H7 (cell line): ENCODE data around the gene TSEN34. TPM values are rescaled to one million over a fixed set of nuclear protein-coding genes. Genes with fewer than 3 reads are reported as not detected.
"Not testable (repeated sequence)": the region's sequence is repeated elsewhere in the genome, so short reads cannot be mapped to it uniquely, and the experiment has no call there.

ENCODE experiments used
- DNase-seq: peaks from one replicate; pipeline ENCODE4 v3.0.0; 2012
- H3K27me3 ChIP-seq: 2 replicates; pipeline ENCODE4 v1.6.0; 2011; ENCODE audit warnings: mild to moderate bottlenecking, low read length; ENCODE audit not compliant: control insufficient read depth, insufficient read depth
- H3K36me3 ChIP-seq: replicated peaks from 2 replicates; pipeline ENCODE4 v1.5.1; 2011; ENCODE audit warnings: low read length; ENCODE audit not compliant: control insufficient read depth, insufficient read depth
- H3K4me3 ChIP-seq: 2 replicates; pipeline ENCODE4 v1.5.1; 2011; ENCODE audit warnings: low read depth, mild to moderate bottlenecking, control low read depth, low read length, moderate library complexity; ENCODE audit not compliant: insufficient read depth
- total RNA-seq: library from RNA; depleted of rRNA; stranded (reverse); fragments of >200 nt; shearing (Covaris generic); gene quantifications from 2 replicates; pipeline ENCODE4 v1.2.3, GENCODE V29; 2014

The TSEN34 gene
- total RNA-seq, 1 experiment from 2014 or later = 76.9 TPM

- H3K4me3 ChIP-seq, H3K27me3 ChIP-seq: not testable (repeated sequence)
- peaks cover 47% of the 10 kb centered on the region for H3K36me3 ChIP-seq
- peak; percentile 35 for DNase-seq
These were observed 16.1 kb downstream of the TSEN34 start for GRCh38 chr19:54207193-54207592.

GRCh38 chr19:54207676-54207982, 16.5 kb downstream of the TSEN34 start:
- H3K27me3 ChIP-seq = no peaks in the 10 kb centered on the region

GRCh38 chr19:54207983-54208783, 17.1 kb downstream of the TSEN34 start:
- H3K36me3 ChIP-seq = peaks cover 37% of the 10 kb centered on the region
- peak; percentile 64 for DNase-seq
- no peak overlapping the region for H3K4me3 ChIP-seq
- H3K27me3 ChIP-seq = no peaks in the 10 kb centered on the region

More at GRCh38 chr19:54207676-54207982, 16.5 kb downstream of the TSEN34 start:
- no peak for DNase-seq
- H3K4me3 ChIP-seq = no peak overlapping the region
- H3K36me3 ChIP-seq = peaks cover 43% of the 10 kb centered on the region

- DNase-seq = no peak
- Histone ChIP-seq H3K36me3 (peaks cover 32% of the 10 kb centered on the region), H3K4me3 (no peak overlapping the region), H3K27me3 (no peaks in the 10 kb centered on the region)
These were observed 17.6 kb downstream of the TSEN34 start for GRCh38 chr19:54208784-54209057.

GRCh38 chr19:54209058-54209810, 18.1 kb downstream of the TSEN34 start:
- Histone ChIP-seq H3K27me3 (no peaks in the 10 kb centered on the region), H3K36me3 (peaks cover 29% of the 10 kb centered on the region), H3K4me3 (no peak overlapping the region)
- peak; percentile 76 for DNase-seq

- DNase-seq = no peak
- Histone ChIP-seq H3K36me3 (peaks cover 23% of the 10 kb centered on the region), H3K27me3 (no peaks in the 10 kb centered on the region), H3K4me3 (no peak overlapping the region)
These were observed 18.8 kb downstream of the TSEN34 start for GRCh38 chr19:54209811-54210494.

- peaks cover 14% of the 10 kb centered on the region for H3K36me3 ChIP-seq
- peak; percentile 62 for DNase-seq
These were observed 20.1 kb downstream of the TSEN34 start for GRCh38 chr19:54211235-54211634.

GRCh38 chr19:54214217-54214616, 23.1 kb downstream of the TSEN34 start:
- not testable (repeated sequence) for H3K4me3 ChIP-seq, DNase-seq, H3K27me3 ChIP-seq, H3K36me3 ChIP-seq

More at GRCh38 chr19:54211235-54211634, 20.1 kb downstream of the TSEN34 start:
- no peak overlapping the region for H3K4me3 ChIP-seq
- H3K27me3 ChIP-seq = no peaks in the 10 kb centered on the region

- not testable (repeated sequence) for H3K4me3 ChIP-seq, H3K36me3 ChIP-seq, DNase-seq, H3K27me3 ChIP-seq
These were observed 23.6 kb downstream of the TSEN34 start for GRCh38 chr19:54214734-54215133.

GRCh38 chr19:54216869-54217268, 25.8 kb downstream of the TSEN34 start:
- no peaks in the 10 kb centered on the region for H3K27me3 ChIP-seq
- peaks cover 2% of the 10 kb centered on the region; the same call in 1 of the 2 replicates for H3K36me3 ChIP-seq
- DNase-seq = no peak
- no peak overlapping the region for H3K4me3 ChIP-seq

- H3K36me3 ChIP-seq, H3K4me3 ChIP-seq: not testable (repeated sequence)
These were observed 26.6 kb downstream of the TSEN34 start for GRCh38 chr19:54217517-54218247.

GRCh38 chr19:54218259-54218658, 27.2 kb downstream of the TSEN34 start:
- Histone ChIP-seq H3K27me3 (no peaks in the 10 kb centered on the region), H3K4me3 (no peak overlapping the region)
- no peak for DNase-seq

More at GRCh38 chr19:54217517-54218247, 26.6 kb downstream of the TSEN34 start:
- DNase-seq, H3K27me3 ChIP-seq: not testable (repeated sequence)

GRCh38 chr19:54218960-54219661, 28.0 kb downstream of the TSEN34 start:
- DNase-seq = no peak
- no peaks in the 10 kb centered on the region for H3K27me3 ChIP-seq
- H3K4me3 ChIP-seq = no peak overlapping the region
- peaks cover 2% of the 10 kb centered on the region; the same call in 1 of the 2 replicates for H3K36me3 ChIP-seq

More at GRCh38 chr19:54218259-54218658, 27.2 kb downstream of the TSEN34 start:
- peaks cover 2% of the 10 kb centered on the region; the same call in 1 of the 2 replicates for H3K36me3 ChIP-seq

- DNase-seq, H3K27me3 ChIP-seq, H3K4me3 ChIP-seq, H3K36me3 ChIP-seq: not testable (repeated sequence)
These were observed 28.6 kb downstream of the TSEN34 start for GRCh38 chr19:54219702-54220101.
